GM20431 (cell line): ENCODE results near the gene RGR.

Experiments
- in situ Hi-C: fragments of 300-500 bp; cut with MseI, MboI; formaldehyde crosslinking; loops from one replicate; pipeline ENCODE4 v1.15.0; 2020; ENCODE audit warnings: low sequenced_read_pairs; ENCODE audit not compliant: unreplicated experiment

RGR gene

GRCh38 chr10:84289521-84290200 is 44.8 kb downstream of the RGR start:
- in situ Hi-C loops: no loop called here

- in situ Hi-C loops: no loop called here
These were observed 45.4 kb downstream of the RGR start for GRCh38 chr10:84290235-84290634.

GRCh38 chr10:84291384-84291783 is 46.5 kb downstream of the RGR start:
- in situ Hi-C loops: no loop called here

- in situ Hi-C loops: no loop called here
These were observed 47.6 kb downstream of the RGR start for GRCh38 chr10:84292502-84292901.

GRCh38 chr10:84293171-84293570 is 48.3 kb downstream of the RGR start:
- in situ Hi-C loops: no loop called here

GRCh38 chr10:84293574-84294016 is 48.7 kb downstream of the RGR start:
- in situ Hi-C loops: no loop called here

GRCh38 chr10:84294766-84295447 is 50.1 kb downstream of the RGR start:
- in situ Hi-C loops: no loop called here

GRCh38 chr10:84296091-84296981 is 51.5 kb downstream of the RGR start:
- in situ Hi-C loops: no loop called here

GRCh38 chr10:84298057-84298456 is 53.2 kb downstream of the RGR start:
- in situ Hi-C loops: no loop called here

- in situ Hi-C loops: no loop called here
These were observed 57.4 kb downstream of the RGR start for GRCh38 chr10:84302223-84302622.

- in situ Hi-C loops: no loop called here
These were observed 62.0 kb downstream of the RGR start for GRCh38 chr10:84306751-84307384.

GRCh38 chr10:84308021-84308420 is 63.2 kb downstream of the RGR start:
- in situ Hi-C loops: no loop called here

- in situ Hi-C loops: no loop called here
These were observed 63.8 kb downstream of the RGR start for GRCh38 chr10:84308481-84309304.
